GM12878 (cell line): ENCODE measurements around the gene IPO5. TPM values are rescaled to one million over a fixed set of nuclear protein-coding genes. Genes with fewer than 3 reads are reported as not detected.

ENCODE experiments used
- ATAC-seq: fragments of 200-7000 bp; cut with Tn5 transposase; 3 replicates; pipeline ENCODE4 v1.9.1; 2020; ENCODE audit warnings: mild to moderate bottlenecking, moderate library complexity
- BruUV-seq: library from RNA; stranded (reverse); fragments of 400-500 nt; replicated peaks from 2 replicates; lab custom pipeline; 2021; lab: Mats Ljungman, UMichigan
- CTCF ChIA-PET: fragments of 300-600 bp; sonication (Branson Sonifier 250); formaldehyde crosslinking; extraction: SDS; loops from one replicate; lab custom pipeline; 2021; ENCODE audit warnings: inconsistent platforms; lab: Yijun Ruan, JAX
- POLR2A ChIA-PET: fragments of 350-600 bp; formaldehyde crosslinking; extraction: SDS; loops from one replicate; lab custom pipeline; 2021; ENCODE audit warnings: inconsistent platforms; lab: Charles Lee
- RAD21 ChIA-PET: fragments of 300-600 bp; sonication (Branson Sonifier 250); formaldehyde crosslinking; loops from one replicate; lab custom pipeline; 2023; ENCODE audit warnings: antibody characterized with exemption; ENCODE audit not compliant: unreplicated experiment; lab: Charles Lee
- SMC1A ChIA-PET: fragments of 300-600 bp; sonication (Branson Sonifier 250); formaldehyde crosslinking; loops from one replicate; lab custom pipeline; 2023; ENCODE audit not compliant: unreplicated experiment, uncharacterized antibody; lab: Charles Lee
- DNase-seq: peaks from one replicate; pipeline ENCODE4 v3.0.0-alpha.2; 2011; ENCODE audit warnings: low read depth, low spot score
- FAIRE-seq: peaks from 3 replicates; lab custom pipeline; 2011; peaks lifted over from hg19 to GRCh38; lab: Jason Lieb, UNC
- H2AFZ ChIP-seq: 2 replicates; pipeline ENCODE4 v1.6.0; 2011; ENCODE audit warnings: low read depth, low read length, control low read depth; ENCODE audit not compliant: control insufficient read depth
- H3K27ac ChIP-seq: 2 replicates; pipeline ENCODE4 v1.5.1; 2011; ENCODE audit warnings: control low read depth; ENCODE audit not compliant: control insufficient read depth, insufficient read depth
- H3K27me3 ChIP-seq, 2 experiments: replicated peaks in 1 of 2; 2 replicates each; pipeline versions ENCODE4 v1.6.0 to v1.6.1; 2011; ENCODE audit warnings: low read length in 1 of 2; ENCODE audit not compliant: control insufficient read depth in 2 of 2, insufficient read depth in 2 of 2
- H3K36me3 ChIP-seq, 2 experiments: 2 replicates each; pipeline ENCODE4 v1.5.1; 2011; ENCODE audit warnings: low read length in 1 of 2; ENCODE audit not compliant: control insufficient read depth in 2 of 2, insufficient read depth in 2 of 2
- H3K4me1 ChIP-seq: 2 replicates; pipeline ENCODE4 v1.6.1; 2011; ENCODE audit warnings: mild to moderate bottlenecking, low read length, moderate library complexity, mixed read lengths; ENCODE audit not compliant: control insufficient read depth, insufficient read depth
- H3K4me2 ChIP-seq: 2 replicates; pipeline ENCODE4 v1.6.0; 2011; ENCODE audit warnings: control low read depth; ENCODE audit not compliant: control insufficient read depth, insufficient read depth
- H3K4me3 ChIP-seq: fragments of 200-600 bp; sonication (generic); 2 replicates; pipeline ENCODE4 v1.5.1; 2016
- H3K79me2 ChIP-seq: 2 replicates; pipeline ENCODE4 v1.6.0; 2011; ENCODE audit warnings: low read length; ENCODE audit not compliant: control insufficient read depth, insufficient read depth
- H3K9ac ChIP-seq: 2 replicates; pipeline ENCODE4 v1.8.0; 2011; ENCODE audit warnings: low read length, control low read depth, mixed read lengths; ENCODE audit not compliant: control insufficient read depth, insufficient read depth
- H3K9me3 ChIP-seq: replicated peaks from 3 replicates; pipeline ENCODE4 v1.5.1; 2011; ENCODE audit warnings: mild to moderate bottlenecking, low read length; ENCODE audit not compliant: control insufficient read depth, insufficient read depth
- H4K20me1 ChIP-seq: 2 replicates; pipeline ENCODE4 v1.6.0; 2011; ENCODE audit not compliant: control insufficient read depth, insufficient read depth
- FOS ChIP-seq: IDR thresholded peaks from 3 replicates; pipeline ENCODE4 v1.6.1; 2011; ENCODE audit warnings: borderline replicate concordance; ENCODE audit not compliant: insufficient read length; ENCODE audit errors: extremely low read depth
- HDAC6 ChIP-seq: fragments of 200-600 bp; sonication (generic); IDR thresholded peaks from one replicate; pipeline ENCODE4 v1.8.0; 2017; ENCODE audit warnings: antibody characterized with exemption; ENCODE audit not compliant: unreplicated experiment
- KAT2A ChIP-seq: conservative IDR thresholded peaks from 2 replicates; pipeline ENCODE4 v1.6.1; 2011; ENCODE audit warnings: low read depth, low read length; ENCODE audit not compliant: control insufficient read depth
- POU2F2 ChIP-seq: IDR thresholded peaks from 3 replicates; pipeline ENCODE4 v1.6.1; 2011; ENCODE audit warnings: low read depth, mild to moderate bottlenecking, low read length, borderline replicate concordance
- RELA ChIP-seq: fragments of 450-650 bp; IDR thresholded peaks from 2 replicates; pipeline ENCODE4 v1.8.0; 2014; ENCODE audit warnings: borderline replicate concordance; ENCODE audit not compliant: partially characterized antibody
- WGBS: methylation state at CpG from one replicate; pipeline ENCODE4 v1.1.6; 2016; ENCODE audit warnings: low lambda C conversion rate; ENCODE audit not compliant: insufficient replicate concordance, insufficient coverage; ENCODE audit errors: missing lambda C conversion rate; 5-methylcytosine and 5-hydroxymethylcytosine counted together
- in situ Hi-C: fragments of 300-500 bp; cut with MboI; formaldehyde crosslinking; loops from 9 replicates; pipeline ENCODE4 v1.14.3; 2018; ENCODE audit warnings: mixed read lengths
- intact Hi-C: fragments of 100-400 bp; cut with micrococcal nuclease; formaldehyde crosslinking; loops from one replicate; pipeline ENCODE4 v1.14.2; 2022; ENCODE audit not compliant: unreplicated experiment
- polyA plus RNA-seq, 11 experiments: library from polyadenylated mRNA; depleted of rRNA in 4 of 11; unstranded in 6 of 11; stranded (reverse) in 5 of 11; fragments of >200 nt; fragmentation: Nextera tagmentation in 4 of 11; fragmentation: Illumina TruSeq in 1 of 11; extraction: Ambion mirVana in 4 of 11; extraction: Trizol in 1 of 11; gene quantifications; 1 replicate in 1 of 11; 2 replicates in 10 of 11; pipeline versions ENCODE4 v1.2.1 to v1.2.3, GENCODE V29; 2011 to 2016; ENCODE audit warnings: inconsistent platforms in 2 of 11, missing spikeins in 2 of 11, low read depth in 1 of 11
- total RNA-seq, 4 experiments: library from RNA; depleted of rRNA in 3 of 4; stranded (reverse); fragments of >200 nt in 3 of 4; fragmentation: Illumina TruSeq in 1 of 4; extraction: Trizol in 1 of 4; gene quantifications; 2 replicates each; pipeline versions ENCODE4 v1.2.1 to v1.2.3, GENCODE V29; 2013 to 2021
- TF ChIP-seq, protein P1 (sequence below), 3 experiments: IDR thresholded peaks in 2 of 3; conservative IDR thresholded peaks in 1 of 3; 2 replicates each; pipeline ENCODE4 v1.5.1; 2011; ENCODE audit warnings: low read depth in 3 of 3, low read length in 3 of 3, mild to moderate bottlenecking in 3 of 3, control low read depth in 2 of 3, moderate library complexity in 2 of 3, inconsistent platforms in 1 of 3, mixed read lengths in 1 of 3; ENCODE audit not compliant: control insufficient read depth in 2 of 3, insufficient read depth in 1 of 3; ENCODE audit errors: extremely low read depth in 1 of 3

The IPO5 gene
- total and polyA plus RNA-seq, 10 of the 15 experiments (the other 5 are each of a cell fraction or from before 2014, with no cell fraction given): 45.7 to 196 (median 134) TPM

DNA sequence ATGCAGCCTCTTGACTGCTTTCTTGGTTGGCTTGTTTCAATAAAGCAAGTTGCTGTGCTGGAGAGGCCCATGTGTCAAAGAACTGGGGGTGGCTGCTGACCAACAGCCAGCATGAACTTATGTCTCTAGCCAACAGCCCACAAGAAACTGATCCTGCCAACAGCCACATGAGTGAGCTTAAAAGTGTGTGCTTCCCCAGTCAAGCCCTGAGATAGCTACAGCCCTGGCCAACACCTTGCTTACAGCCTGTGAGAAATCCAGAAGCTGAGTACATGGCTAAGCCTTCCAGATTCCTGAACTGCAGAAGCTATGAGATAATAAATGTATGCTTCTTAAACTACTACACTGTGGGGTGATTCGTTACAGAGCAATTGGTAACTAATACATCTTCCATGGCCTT lies 38.9 kb upstream of the IPO5 start:
- no peak for TF ChIP-seq POU2F2
- no peak for TF ChIP-seq FOS
- TF ChIP-seq HDAC6: no peak
- no peak for TF ChIP-seq RELA
- TF ChIP-seq, protein P1, sequence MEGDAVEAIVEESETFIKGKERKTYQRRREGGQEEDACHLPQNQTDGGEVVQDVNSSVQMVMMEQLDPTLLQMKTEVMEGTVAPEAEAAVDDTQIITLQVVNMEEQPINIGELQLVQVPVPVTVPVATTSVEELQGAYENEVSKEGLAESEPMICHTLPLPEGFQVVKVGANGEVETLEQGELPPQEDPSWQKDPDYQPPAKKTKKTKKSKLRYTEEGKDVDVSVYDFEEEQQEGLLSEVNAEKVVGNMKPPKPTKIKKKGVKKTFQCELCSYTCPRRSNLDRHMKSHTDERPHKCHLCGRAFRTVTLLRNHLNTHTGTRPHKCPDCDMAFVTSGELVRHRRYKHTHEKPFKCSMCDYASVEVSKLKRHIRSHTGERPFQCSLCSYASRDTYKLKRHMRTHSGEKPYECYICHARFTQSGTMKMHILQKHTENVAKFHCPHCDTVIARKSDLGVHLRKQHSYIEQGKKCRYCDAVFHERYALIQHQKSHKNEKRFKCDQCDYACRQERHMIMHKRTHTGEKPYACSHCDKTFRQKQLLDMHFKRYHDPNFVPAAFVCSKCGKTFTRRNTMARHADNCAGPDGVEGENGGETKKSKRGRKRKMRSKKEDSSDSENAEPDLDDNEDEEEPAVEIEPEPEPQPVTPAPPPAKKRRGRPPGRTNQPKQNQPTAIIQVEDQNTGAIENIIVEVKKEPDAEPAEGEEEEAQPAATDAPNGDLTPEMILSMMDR (IDR thresholded peaks at IDR 0.05 in 2 of 3, conservative IDR thresholded peaks at IDR 0.05 in 1 of 3; ENCODE audit: control insufficient read depth in 2 of 3, extremely low read depth in 1 of 3, insufficient read depth in 1 of 3, low read depth in 3 of 3, low read length in 3 of 3): no peak
- TF ChIP-seq KAT2A: no peak
- no peaks in the 10 kb centered on the region for H3K4me1 ChIP-seq
- no peaks in the 10 kb centered on the region for H3K27me3 ChIP-seq
- RAD21 ChIA-PET: interaction anchor here (1.1 kb wide), 1 partner anchor 341 kb away, joined by 3 read pairs; no protein-coding TSS in a partner anchor
- SMC1A ChIA-PET: no interaction called here
- WGBS: 0% methylated on average over 1 of the region's 1 CpG
- DNase-seq (no peak), FAIRE-seq (no peak), ATAC-seq (no peak)
- CTCF ChIA-PET: interaction anchor here (1.1 kb wide), 1 partner anchor 58 kb away, joined by 5 read pairs; no protein-coding TSS in a partner anchor
- H4K20me1 ChIP-seq: no peaks in the 10 kb centered on the region
- no peaks in the 10 kb centered on the region for H3K36me3 ChIP-seq
- no peak overlapping the region for H3K27ac ChIP-seq
- no peak overlapping the region for H3K4me2 ChIP-seq
- H3K4me3 ChIP-seq: no peak overlapping the region
- no peak overlapping the region for H2AFZ ChIP-seq
- POLR2A ChIA-PET: no interaction called here
- no peaks in the 10 kb centered on the region for H3K79me2 ChIP-seq
- intact Hi-C loops (no loop called here), in situ Hi-C loops (no loop called here)
- no peak overlapping the region for H3K9ac ChIP-seq
- no peaks in the 10 kb centered on the region; the same call in 2 of the 3 replicates for H3K9me3 ChIP-seq
- no TSS peak for BruUV-seq
